ENCODE data around the gene COA5. TPM values are rescaled to one million over a fixed set of nuclear protein-coding genes. Genes with fewer than 3 reads are reported as not detected.

COA5 gene
- polyA plus RNA-seq, 4 donors, result 29.7 to 57.5 (median 36.8) TPM

Other genes with a start within 250 kb of the COA5 start
- 1 to 10 TPM; 1.6 to 8.3 (median 4.1) TPM for gene INPP4A, start 163.7 kb downstream of the COA5 start, polyA plus RNA-seq
- gene UNC50, start 77 bp upstream of the COA5 start, polyA plus RNA-seq, result 10 to 100 TPM; 17.0 to 57.8 (median 27.4) TPM
- 10 to 100 TPM; 28.9 to 50.4 (median 37.1) TPM for gene MGAT4A, start 122.6 kb upstream of the COA5 start, polyA plus RNA-seq

Data from small intestine (tissue), 4 donors.